Thyroid gland (tissue), 4 donors: ENCODE measurements around the gene MXD1.

Experiments
- CTCF ChIP-seq, 6 experiments: fragments of 200-600 bp in 3 of 6; fragments of 450-650 bp in 3 of 6; sonication (generic) in 3 of 6; IDR thresholded peaks; one replicate each; pipeline ENCODE4 v1.5.1; 2016 to 2019; ENCODE audit warnings: antibody characterized with exemption in 6 of 6, mild to moderate bottlenecking in 2 of 6, inconsistent platforms in 1 of 6, moderate library complexity in 1 of 6
- POLR2A ChIP-seq, 2 donors: fragments of 450-650 bp; IDR thresholded peaks; one replicate each; pipeline ENCODE4 v1.6.1; 2017; ENCODE audit warnings: antibody characterized with exemption in 2 of 2, mild to moderate bottlenecking in 2 of 2, moderate library complexity in 1 of 2

GRCh38 chr2:69956475-69956979, 41.6 kb downstream of the MXD1 start:
- TF ChIP-seq POLR2A (IDR thresholded peaks at IDR 0.05) (no peak), CTCF (IDR thresholded peaks at IDR 0.05) (no peak)
